ENCODE data around the gene NPHS2. TPM values are rescaled to one million over a fixed set of nuclear protein-coding genes. Genes with fewer than 3 reads are reported as not detected.

The NPHS2 gene
- total and polyA plus RNA-seq, 2 of the 13 experiments (the other 11 are each of a cell fraction or from before 2014, with no cell fraction given): not detected

GRCh38 chr1:179612361-179612760 lies 36.6 kb upstream of the NPHS2 start:
- no peaks in the 10 kb centered on the region for H3K79me2 ChIP-seq (ENCODE audit: insufficient read depth, low read length)
- no peak overlapping the region for H2AFZ ChIP-seq (ENCODE audit: low read length)
- H3K9ac ChIP-seq (ENCODE audit: insufficient read depth, low read depth, low read length): no peak overlapping the region
- ATAC-seq: no peak
- CTCF ChIA-PET (ENCODE audit: low intra/inter-chr PET ratio, low total read pairs): no interaction called here
- no peaks in the 10 kb centered on the region for H3K4me1 ChIP-seq (ENCODE audit: insufficient read depth, low read length)
- no peaks in the 10 kb centered on the region for H4K20me1 ChIP-seq (ENCODE audit: insufficient read depth, low read length)
- no peak overlapping the region for H3K27ac ChIP-seq (ENCODE audit: extremely low read length, insufficient read depth, low read length)
- WGBS (ENCODE audit: low lambda C conversion rate): 4% methylated on average over 3 of the region's 3 CpGs
- no peak for DNase-seq (ENCODE audit: low spot score)
- H3K4me2 ChIP-seq (ENCODE audit: low read depth, low read length): no peak overlapping the region
- H3K27me3 ChIP-seq (ENCODE audit: control insufficient read depth in 1 of 2, insufficient read depth in 2 of 2, low read length in 2 of 2): no peaks in the 10 kb centered on the region
- H3K4me3 ChIP-seq (replicated peaks in 1 of 3; ENCODE audit: insufficient read depth in 1 of 3, low read depth in 2 of 3, low read length in 3 of 3): no peak overlapping the region
- H3K9me3 ChIP-seq (ENCODE audit: low read length): no peaks in the 10 kb centered on the region
- no peak for FAIRE-seq
- no TSS peak for BruUV-seq (replicated peaks)
- intact Hi-C loops (cut with micrococcal nuclease; ENCODE audit: unreplicated experiment): no loop called here
- POLR2A ChIA-PET: no interaction called here
- in situ Hi-C loops (cut with HindIII; ENCODE audit: extremely low pct_ligation_motif_present, low pct_unique_long_range_greater_than_20kb): no loop called here
- TF ChIP-seq IKZF5 (CRISPR knock-in tag; IDR thresholded peaks at IDR 0.05) (no peak), ZC3H4 (CRISPR knock-in tag; IDR thresholded peaks at IDR 0.05; ENCODE audit: borderline replicate concordance) (no peak), TAF1 (CRISPR knock-in tag; IDR thresholded peaks at IDR 0.05) (no peak), RBM39 (IDR thresholded peaks at IDR 0.05; ENCODE audit: low read depth, low read length, poor library complexity, severe bottlenecking) (no peak), KAT8 (CRISPR knock-in tag; IDR thresholded peaks at IDR 0.05) (no peak), HNRNPL (IDR thresholded peaks at IDR 0.05; ENCODE audit: low read depth, low read length) (no peak)
- no peaks in the 10 kb centered on the region for H3K36me3 ChIP-seq (replicated peaks in 1 of 2; ENCODE audit: control insufficient read depth in 1 of 2, insufficient read depth in 2 of 2, low read length in 2 of 2)

GRCh38 chr1:179601093-179601492 lies 25.3 kb upstream of the NPHS2 start:
- BruUV-seq (replicated peaks): no TSS peak
- no peak for TF ChIP-seq NBN (conservative IDR thresholded peaks at IDR 0.05)
- no peak for TF ChIP-seq ZNF546 (CRISPR knock-in tag; conservative IDR thresholded peaks at IDR 0.05)
- no peak for TF ChIP-seq ZBTB38 (CRISPR knock-in tag; IDR thresholded peaks at IDR 0.05)
- no peak for TF ChIP-seq GPN1 (CRISPR knock-in tag; IDR thresholded peaks at IDR 0.05; ENCODE audit: borderline replicate concordance)
- no peak for TF ChIP-seq FOXC1 (CRISPR knock-in tag; IDR thresholded peaks at IDR 0.05; ENCODE audit: borderline replicate concordance)
- TF ChIP-seq ZFP36L1 (CRISPR knock-in tag; IDR thresholded peaks at IDR 0.05): no peak
- no peak for TF ChIP-seq ZFP62 (CRISPR knock-in tag; IDR thresholded peaks at IDR 0.05)
- no peak for TF ChIP-seq ZNF296 (CRISPR knock-in tag; conservative IDR thresholded peaks at IDR 0.05)
- no peak for TF ChIP-seq PHF21A (CRISPR knock-in tag; IDR thresholded peaks at IDR 0.05)
- TF ChIP-seq DMTF1 (CRISPR knock-in tag; IDR thresholded peaks at IDR 0.05): no peak

More at GRCh38 chr1:179601093-179601492, 25.3 kb upstream of the NPHS2 start:
- DNase-seq (ENCODE audit: low spot score): no peak
- Histone ChIP-seq H3K4me1 (ENCODE audit: insufficient read depth, low read length) (no peaks in the 10 kb centered on the region), H3K9ac (ENCODE audit: insufficient read depth, low read depth, low read length) (no peak overlapping the region), H3K4me2 (ENCODE audit: low read depth, low read length) (no peak overlapping the region), H3K9me3 (ENCODE audit: low read length) (no peaks in the 10 kb centered on the region), H3K36me3 (replicated peaks in 1 of 2; ENCODE audit: control insufficient read depth in 1 of 2, insufficient read depth in 2 of 2, low read length in 2 of 2) (no peaks in the 10 kb centered on the region), H4K20me1 (ENCODE audit: insufficient read depth, low read length) (no peaks in the 10 kb centered on the region), H3K79me2 (ENCODE audit: insufficient read depth, low read length) (no peaks in the 10 kb centered on the region), H3K27me3 (ENCODE audit: control insufficient read depth in 1 of 2, insufficient read depth in 2 of 2, low read length in 2 of 2) (no peaks in the 10 kb centered on the region; a peak in 1 of 5 replicates), H3K27ac (ENCODE audit: extremely low read length, insufficient read depth, low read length) (no peak overlapping the region), H2AFZ (ENCODE audit: low read length) (no peak overlapping the region), H3K4me3 (replicated peaks in 1 of 3; ENCODE audit: insufficient read depth in 1 of 3, low read depth in 2 of 3, low read length in 3 of 3) (no peak overlapping the region)
- intact Hi-C loops (cut with micrococcal nuclease; ENCODE audit: unreplicated experiment): no loop called here
- in situ Hi-C loops (cut with HindIII; ENCODE audit: extremely low pct_ligation_motif_present, low pct_unique_long_range_greater_than_20kb): no loop called here
- no peak for ATAC-seq
- 0% methylated on average over 1 of the region's 1 CpG for WGBS (ENCODE audit: low lambda C conversion rate)
- ChIA-PET POLR2A (no interaction called here), CTCF (ENCODE audit: low intra/inter-chr PET ratio, low total read pairs) (no interaction called here)
- FAIRE-seq: no peak

Data from HepG2 (cell line).